ENCODE measurements around the gene RAF1.
"Not testable (repeated sequence)": the region's sequence is repeated elsewhere in the genome, so short reads cannot be mapped to it uniquely, and the experiment has no call there.

The RAF1 gene

DNA sequence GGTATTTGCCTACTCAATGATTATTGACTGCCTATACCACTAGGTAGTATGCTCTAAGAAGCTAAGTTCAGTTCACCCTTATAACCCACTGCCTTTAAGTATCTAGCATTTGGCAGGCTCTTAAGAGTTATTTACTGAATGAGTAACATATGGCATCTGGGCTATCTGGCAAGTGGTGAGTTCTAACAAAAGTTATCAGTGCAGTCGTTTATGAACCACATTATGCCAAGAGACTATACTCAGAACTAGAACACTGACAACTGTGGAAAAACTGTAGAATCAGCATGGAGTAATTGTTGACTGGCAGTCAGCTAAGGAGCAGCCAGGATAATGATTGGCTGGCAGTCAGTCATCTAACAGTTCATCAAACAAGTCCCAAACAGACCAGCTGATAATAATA lies 25.8 kb downstream of the RAF1 start:
- DNase-seq: no peak

- no peak for DNase-seq
These were observed 30.8 kb downstream of the RAF1 start for GRCh38 chr3:12633108-12633507.

DNA sequence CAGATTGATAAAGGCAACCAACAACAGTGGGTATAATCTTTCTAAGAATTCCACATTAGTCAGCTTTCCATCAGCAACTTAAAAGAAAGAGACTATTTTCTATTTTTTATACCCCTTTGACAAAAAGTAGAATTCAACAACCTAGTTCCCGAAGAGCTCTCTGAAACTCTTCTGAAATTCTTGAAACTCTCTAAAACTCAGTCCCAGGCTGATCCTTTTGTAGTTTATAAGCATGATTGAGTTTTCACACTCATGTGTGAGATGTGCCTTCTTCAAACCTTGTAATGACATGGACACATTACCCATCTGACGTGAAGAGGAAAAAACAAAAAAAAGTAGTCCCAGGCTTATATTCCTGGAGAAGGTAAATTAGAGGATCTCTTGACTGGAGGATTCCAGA lies 31.4 kb downstream of the RAF1 start:
- DNase-seq: no peak

- not testable (repeated sequence) for DNase-seq
These were observed 33.1 kb downstream of the RAF1 start for GRCh38 chr3:12630843-12631242.

- no peak for DNase-seq
These were observed 33.6 kb downstream of the RAF1 start for GRCh38 chr3:12630292-12630691.

DNA sequence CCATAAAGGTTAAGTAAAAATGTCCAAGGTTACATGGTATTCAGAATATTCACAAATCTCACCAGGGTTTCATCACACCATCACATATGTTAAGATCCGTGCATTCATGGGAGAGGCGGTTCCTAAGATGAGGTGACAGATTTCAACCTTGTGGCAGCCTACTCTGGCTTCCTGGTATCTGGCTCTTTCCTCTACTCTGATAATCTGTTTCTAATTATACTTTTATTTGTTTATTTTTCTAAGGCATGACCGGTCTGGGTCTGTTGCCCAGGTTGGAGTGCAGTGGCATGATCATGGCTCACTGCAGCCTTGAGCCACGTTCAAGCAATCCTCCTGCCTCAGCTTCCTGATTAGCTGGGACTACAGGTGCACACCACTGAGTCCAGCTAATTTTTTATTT lies 34.4 kb downstream of the RAF1 start:
- DNase-seq: no peak

DNA sequence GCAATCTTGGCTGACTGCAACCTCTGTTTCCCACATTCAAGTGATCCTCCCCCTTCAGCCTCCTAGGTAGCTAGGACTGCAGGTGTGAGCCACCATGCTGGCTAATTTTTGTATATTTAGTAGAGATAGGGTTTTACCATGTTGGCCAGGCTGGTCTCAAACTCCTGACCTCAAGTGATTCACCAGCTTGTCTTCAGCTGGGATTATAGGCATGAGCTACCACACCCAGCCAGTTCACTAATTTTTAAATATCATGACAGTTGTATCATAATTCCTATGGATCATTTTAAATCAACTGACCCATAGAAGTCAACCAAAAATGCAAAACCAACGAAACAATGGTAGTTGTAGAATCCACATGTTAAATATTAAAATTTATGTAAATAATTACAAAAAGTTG lies 35.1 kb downstream of the RAF1 start:
- DNase-seq: no peak

- no peak for DNase-seq
These were observed 36.5 kb downstream of the RAF1 start for GRCh38 chr3:12627370-12627769.

GRCh38 chr3:12624964-12625363 lies 39.0 kb downstream of the RAF1 start:
- not testable (repeated sequence) for DNase-seq

DNA sequence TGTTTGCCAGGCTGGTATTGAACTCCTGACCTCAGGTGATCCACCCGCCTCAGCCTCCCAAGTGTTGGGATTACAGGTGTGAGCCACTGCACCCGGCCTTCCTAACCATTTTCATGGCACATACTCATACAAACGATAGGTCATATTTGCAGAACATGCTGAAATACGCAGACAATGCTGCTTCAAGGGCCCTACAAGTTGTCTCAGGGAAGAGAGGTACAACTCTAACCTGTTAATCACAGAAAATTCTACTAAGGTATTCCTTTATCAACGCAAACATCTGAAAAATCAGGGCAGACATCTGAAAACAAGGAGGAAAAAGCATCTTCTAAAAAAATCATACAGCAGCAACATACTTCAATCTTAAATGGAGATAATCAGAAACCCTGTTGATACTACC lies 39.9 kb downstream of the RAF1 start:
- no peak for DNase-seq

DNA sequence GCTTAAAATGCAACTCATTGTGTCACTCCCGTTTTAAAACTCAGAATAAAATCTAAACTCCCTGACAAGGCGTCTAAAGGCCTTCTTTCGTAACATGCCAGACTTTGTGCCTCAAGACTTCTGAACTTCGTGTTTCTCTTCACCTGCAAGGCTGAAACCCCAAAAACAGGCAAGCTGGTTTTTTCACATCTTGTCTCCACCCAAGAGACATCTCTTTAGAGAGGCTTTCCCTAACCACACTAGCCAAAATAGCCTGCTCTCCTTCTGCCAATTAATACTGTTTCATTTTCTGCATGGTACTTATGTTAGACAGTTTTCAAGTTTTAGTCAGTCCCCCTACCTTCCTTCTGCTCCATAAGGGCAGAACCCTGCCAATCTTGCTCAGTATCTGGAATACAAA lies 41.6 kb downstream of the RAF1 start:
- DNase-seq: no peak

- no peak for DNase-seq
These were observed 43.2 kb downstream of the RAF1 start for GRCh38 chr3:12620729-12621128.

DNA sequence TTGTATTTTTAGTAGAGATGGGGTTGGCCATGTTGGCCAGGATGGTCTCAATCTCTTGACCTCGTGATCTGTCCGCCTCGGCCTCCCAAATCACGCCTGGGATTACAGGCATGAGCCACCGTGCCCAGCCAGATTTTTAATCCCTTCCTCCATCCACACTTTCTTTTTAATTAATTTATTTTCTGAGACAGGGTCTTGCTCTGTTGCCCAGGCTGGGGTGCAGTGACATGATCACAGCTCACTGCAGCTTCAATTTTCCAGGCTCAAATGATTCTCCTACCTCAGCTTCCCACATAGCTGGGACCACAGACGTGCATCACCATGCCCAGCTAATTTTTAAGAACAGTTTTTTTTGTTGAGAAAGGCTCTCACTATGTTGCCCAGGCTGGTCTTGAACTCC lies 43.6 kb downstream of the RAF1 start:
- no peak for DNase-seq

DNA sequence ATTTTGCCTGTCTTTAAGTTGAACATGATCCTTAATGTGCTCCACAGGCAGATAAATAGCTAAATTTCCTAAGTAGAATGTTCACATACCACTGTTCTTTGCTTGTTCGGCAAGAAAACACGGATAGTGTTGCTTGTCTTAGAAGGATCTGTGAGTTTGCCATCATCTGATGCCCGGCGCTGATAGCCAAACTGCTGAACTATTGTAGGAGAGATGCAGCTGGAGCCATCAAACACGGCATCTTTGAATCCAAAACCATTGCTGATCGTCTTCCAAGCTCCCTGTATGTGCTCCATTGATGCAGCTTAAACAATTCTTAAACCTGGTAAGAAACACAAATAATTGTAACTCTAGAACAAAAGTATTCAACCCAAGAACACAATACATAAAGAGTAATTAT lies 45.5 kb downstream of the RAF1 start:
- no peak for DNase-seq

DNA sequence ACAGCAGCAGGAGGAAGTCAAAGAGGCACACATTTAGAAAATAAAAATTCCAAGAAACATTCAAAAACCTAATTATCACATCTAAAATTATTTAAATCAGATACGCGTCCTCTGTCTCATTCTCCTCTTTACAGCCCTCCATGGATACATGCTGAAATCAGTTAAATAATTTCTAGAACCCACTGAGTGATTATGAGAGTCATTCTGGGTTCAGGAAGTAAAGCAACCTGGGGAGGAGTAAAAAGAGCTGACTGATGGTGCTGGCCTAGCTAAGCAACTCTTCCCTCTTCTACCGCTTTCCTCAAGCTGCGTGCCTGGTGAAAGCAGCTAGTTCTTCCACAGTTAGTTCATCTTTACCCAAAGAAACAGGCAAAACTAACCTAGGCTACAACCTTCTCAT lies 48.7 kb downstream of the RAF1 start:
- no peak for DNase-seq

- DNase-seq: no peak
These were observed 50.7 kb downstream of the RAF1 start for GRCh38 chr3:12613250-12613649.

DNA sequence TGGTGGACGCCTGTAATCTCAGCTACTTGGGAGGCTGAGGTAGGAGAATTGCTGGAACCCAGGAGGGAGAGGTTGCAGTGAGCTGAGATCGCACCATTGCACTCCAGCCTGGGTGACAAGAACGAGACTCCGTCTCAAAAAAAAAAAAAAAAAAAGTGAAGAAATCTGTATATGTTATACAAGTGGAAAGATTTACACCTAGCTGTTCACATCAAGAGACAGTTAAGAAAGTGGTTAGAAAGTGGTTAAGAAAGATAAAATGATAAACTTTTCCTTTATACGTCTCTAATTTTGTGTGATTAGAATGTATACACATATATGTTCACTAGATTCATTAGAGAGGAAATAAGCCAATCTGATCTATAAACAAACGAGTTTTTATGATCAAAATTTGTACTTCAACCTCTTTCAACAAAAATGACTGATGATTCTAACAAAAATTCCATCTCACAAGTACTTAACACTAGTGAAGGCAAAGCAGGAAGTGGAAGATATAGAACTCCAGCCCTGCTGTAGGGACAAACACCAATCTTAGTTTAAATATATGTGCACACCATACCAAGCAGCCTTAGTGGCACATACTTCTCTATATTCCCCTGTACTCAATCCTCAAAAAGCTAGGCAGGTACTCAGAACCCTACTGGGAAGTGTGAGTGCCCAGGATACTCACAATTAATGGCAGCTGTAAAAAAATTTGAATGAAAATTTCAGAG lies 51.2 kb downstream of the RAF1 start:
- no peak for DNase-seq

GRCh38 chr3:12611117-12611516 lies 52.8 kb downstream of the RAF1 start:
- no peak for DNase-seq

DNA sequence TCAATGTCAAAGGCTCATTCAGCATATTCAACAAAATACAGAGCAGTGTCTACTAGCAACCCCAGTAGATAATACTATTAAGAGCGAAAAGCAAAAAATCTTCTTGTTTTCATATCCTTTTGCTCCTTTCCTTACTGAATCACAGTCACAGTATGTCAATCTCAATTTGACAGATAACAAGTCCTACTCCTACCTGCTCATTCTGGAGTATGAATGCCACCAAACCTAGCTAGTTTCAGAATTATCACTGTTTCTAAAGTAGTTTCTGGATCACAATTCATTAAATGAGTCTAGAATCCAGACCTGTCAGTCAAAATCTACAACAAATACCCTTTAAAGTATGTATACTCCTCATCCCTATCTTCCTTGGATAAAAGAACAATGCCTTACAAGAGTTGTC lies 55.5 kb downstream of the RAF1 start:
- DNase-seq: no peak

DNA sequence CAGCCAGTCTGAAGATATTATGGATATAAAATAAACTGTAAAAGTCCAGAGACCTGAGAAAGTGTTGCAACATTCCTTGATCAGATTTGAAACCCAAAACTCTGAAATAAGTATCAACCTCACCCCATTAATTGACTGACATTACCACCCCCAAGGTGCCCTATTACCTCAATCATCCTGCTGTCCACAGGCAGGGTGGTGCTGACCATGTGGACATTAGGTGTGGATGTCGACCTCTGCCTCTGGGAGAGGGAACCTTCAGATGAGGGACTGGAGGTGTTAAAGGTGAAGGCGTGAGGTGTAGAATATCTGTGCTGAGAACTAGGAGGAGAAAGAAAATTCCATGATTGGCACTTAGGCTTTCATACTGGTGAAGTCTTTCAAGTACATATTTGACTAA lies 59.9 kb downstream of the RAF1 start:
- no peak for DNase-seq

DNA sequence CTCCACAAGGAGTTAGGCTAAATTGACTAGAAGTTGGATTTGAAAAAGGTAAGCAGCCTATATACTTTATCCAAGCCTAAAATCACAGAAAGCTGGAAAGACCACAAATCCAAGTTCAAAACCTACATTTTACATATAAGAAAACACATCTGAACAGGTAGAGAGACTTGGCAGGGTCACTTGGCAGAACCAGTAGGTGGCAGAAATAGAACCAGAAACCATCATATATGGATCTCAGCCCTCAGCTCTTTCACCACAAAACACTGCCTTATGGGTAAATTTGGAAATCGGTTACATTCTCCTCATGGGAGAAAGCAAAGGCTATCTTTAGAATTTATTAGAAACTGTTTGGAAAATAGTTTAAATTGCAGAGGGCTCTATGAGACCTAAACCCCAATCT lies 62.8 kb downstream of the RAF1 start:
- DNase-seq: no peak

GRCh38 chr3:12598890-12599289 lies 65.0 kb downstream of the RAF1 start:
- DNase-seq: no peak

GRCh38 chr3:12593473-12593872 lies 70.4 kb downstream of the RAF1 start:
- DNase-seq: no peak

DNA sequence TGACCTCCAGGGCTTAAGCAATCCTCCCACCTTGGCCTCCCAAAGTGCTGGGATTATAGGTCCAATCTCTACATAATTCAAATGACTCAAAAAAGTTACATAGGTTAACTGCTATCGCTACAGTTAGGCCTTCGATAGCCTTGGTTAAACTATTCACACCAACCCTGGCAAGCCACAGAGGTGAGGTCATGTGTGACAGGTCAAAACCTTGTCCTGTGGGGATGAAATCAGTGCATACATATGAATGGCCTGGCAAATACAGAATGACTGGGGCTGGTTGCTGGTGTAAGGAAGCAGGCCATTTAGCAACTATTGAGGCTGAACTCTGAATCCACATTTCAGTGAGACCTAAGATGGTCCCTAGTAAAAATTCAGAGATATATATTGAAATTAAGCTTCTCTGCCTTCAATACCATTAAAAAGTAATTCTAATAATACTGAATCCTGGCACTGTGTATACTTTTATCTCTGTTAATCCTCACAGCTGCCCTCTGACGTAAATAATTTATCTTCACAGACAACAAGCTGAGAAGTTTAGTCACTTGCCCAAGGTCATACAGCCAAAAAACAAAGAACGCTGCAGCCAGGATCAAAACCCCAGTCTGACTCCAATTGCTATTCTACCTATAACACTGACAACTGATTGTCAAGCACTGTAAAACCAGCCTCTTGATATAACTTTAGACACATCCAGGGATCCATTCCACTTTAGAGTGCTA lies 71.8 kb downstream of the RAF1 start:
- no peak for DNase-seq

DNA sequence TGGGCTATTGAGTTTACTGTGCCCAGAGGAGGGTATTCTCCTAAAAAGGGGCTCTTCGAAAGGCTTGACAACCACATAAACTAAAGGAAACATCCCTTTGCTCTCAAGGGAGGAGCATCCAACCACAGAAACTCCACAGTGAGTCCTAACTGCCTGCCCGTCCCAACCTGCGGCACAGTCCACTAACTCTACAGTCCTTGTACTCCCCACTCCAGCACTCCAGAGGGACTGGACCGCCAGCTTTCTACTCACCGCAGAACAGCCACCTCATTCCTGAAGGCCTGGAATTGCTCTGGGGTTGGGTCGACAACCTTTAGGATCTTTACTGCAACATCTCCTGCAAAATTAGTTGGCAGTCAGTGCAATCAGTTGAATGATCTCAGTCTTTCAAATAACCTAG lies 72.5 kb downstream of the RAF1 start:
- no peak for DNase-seq

Measured in inflammatory macrophage (primary cell).